HepG2 (cell line): ENCODE results near the gene RUFY2.

Source experiments
- ARID2 ChIP-seq: sonication (generic); formaldehyde crosslinking; IDR thresholded peaks from 2 replicates; pipeline ENCODE4 v1.8.1; 2022; ENCODE audit warnings: mild to moderate bottlenecking, missing genetic modification reagents, borderline replicate concordance
- CENPBD1 ChIP-seq: sonication (generic); formaldehyde crosslinking; IDR thresholded peaks from 2 replicates; pipeline ENCODE4 v1.8.0; 2022; ENCODE audit warnings: missing genetic modification reagents, low read depth, mild to moderate bottlenecking, borderline replicate concordance
- CTCF ChIP-seq: sonication (generic); formaldehyde crosslinking; IDR thresholded peaks from 2 replicates; pipeline ENCODE4 v1.5.0; 2020; ENCODE audit warnings: mild to moderate bottlenecking, missing genetic modification reagents, moderate library complexity
- HMG20A ChIP-seq: IDR thresholded peaks from 2 replicates; pipeline ENCODE4 v1.6.1; 2016; ENCODE audit warnings: borderline replicate concordance
- IKZF1 ChIP-seq: fragments of 450-650 bp; IDR thresholded peaks from 2 replicates; pipeline ENCODE4 v1.7.1; 2016
- JUND ChIP-seq: sonication (generic); formaldehyde crosslinking; IDR thresholded peaks from 2 replicates; pipeline ENCODE4 v1.8.0; 2022; ENCODE audit warnings: mild to moderate bottlenecking, missing genetic modification reagents
- NBN ChIP-seq: fragments of 450-650 bp; conservative IDR thresholded peaks from 2 replicates; pipeline ENCODE4 v1.6.1; 2017
- NR1H2 ChIP-seq: sonication (generic); formaldehyde crosslinking; IDR thresholded peaks from 2 replicates; pipeline ENCODE4 v1.8.1; 2022; ENCODE audit warnings: low read depth, missing genetic modification reagents, borderline replicate concordance
- RFX5 ChIP-seq: IDR thresholded peaks from 2 replicates; pipeline ENCODE4 v1.6.1; 2011; ENCODE audit warnings: low read depth, low read length, improper control_type of control experiment
- TGIF2 ChIP-seq: IDR thresholded peaks from 2 replicates; pipeline ENCODE4 v1.6.1; 2016; ENCODE audit warnings: control low read depth, missing compliant biosample characterization
- ZBTB37 ChIP-seq: sonication (generic); formaldehyde crosslinking; IDR thresholded peaks from 2 replicates; pipeline ENCODE4 v1.4.0; 2020; ENCODE audit warnings: mild to moderate bottlenecking, missing genetic modification reagents
- ZNF30 ChIP-seq: sonication (generic); formaldehyde crosslinking; IDR thresholded peaks from 2 replicates; pipeline ENCODE4 v1.5.0; 2020; ENCODE audit warnings: mild to moderate bottlenecking, missing genetic modification reagents

- TF ChIP-seq ZNF30 (CRISPR knock-in tag), result no peak
- no peak for TF ChIP-seq HMG20A (CRISPR knock-in tag)
- no peak for TF ChIP-seq TGIF2 (CRISPR knock-in tag)
- TF ChIP-seq ZBTB37 (CRISPR knock-in tag), result no peak
- TF ChIP-seq NR1H2, result no peak
- TF ChIP-seq RFX5, result no peak
- no peak for TF ChIP-seq CTCF (CRISPR knock-in tag)
- no peak for TF ChIP-seq ARID2 (CRISPR knock-in tag)
- no peak for TF ChIP-seq CENPBD1 (CRISPR knock-in tag)
- TF ChIP-seq IKZF1, result no peak
- TF ChIP-seq NBN, result no peak
- no peak for TF ChIP-seq JUND (CRISPR knock-in tag)
Measured at GRCh38 chr10:68345621-68346020, 61.5 kb downstream of the RUFY2 start.
